ENCODE measurements around the gene EYS. TPM values are rescaled to one million over a fixed set of nuclear protein-coding genes. Genes with fewer than 3 reads are reported as not detected.

The EYS gene
- total RNA-seq, 1 experiment from 2014 or later: not detected

DNA sequence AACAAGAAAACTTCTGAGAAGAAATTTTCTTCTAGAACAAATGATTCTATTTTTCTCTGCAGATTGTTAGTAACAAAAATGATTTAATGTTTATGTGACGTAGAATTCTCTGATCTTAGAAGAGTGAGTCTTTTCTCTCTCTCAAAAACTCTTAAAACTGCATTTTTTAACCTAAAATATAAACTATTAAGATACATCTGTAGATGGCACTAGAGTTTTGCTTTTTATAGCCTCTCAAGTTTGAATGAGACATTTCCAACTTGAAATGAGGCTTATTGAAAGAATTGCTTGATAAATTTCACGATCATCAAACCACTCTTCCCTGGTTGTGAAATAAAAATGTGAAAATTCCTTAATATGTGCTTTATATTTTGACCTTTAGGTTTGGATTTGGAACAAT, 2017.6 kb downstream of the EYS start:
- DNase-seq: no peak
- no peak overlapping the region for H4K8ac ChIP-seq (replicated peaks; ENCODE audit: insufficient read length, low read depth, low read length)
- no peak overlapping the region for H2BK12ac ChIP-seq (ENCODE audit: insufficient read length, low read depth, low read length)
- H3K14ac ChIP-seq (ENCODE audit: insufficient read depth, low read length): no peak overlapping the region
- no peaks in the 10 kb centered on the region for H3K9me3 ChIP-seq (ENCODE audit: control insufficient read depth, low read depth, low read length)
- H3K56ac ChIP-seq (ENCODE audit: insufficient read length, low read depth, low read length): no peak overlapping the region
- H3K9ac ChIP-seq (ENCODE audit: extremely low read depth, insufficient read length, low read length): no peak overlapping the region
- no peak overlapping the region for H3K27ac Mint-ChIP-seq
- H3K18ac ChIP-seq (ENCODE audit: insufficient read length, low read depth, low read length): no peak overlapping the region
- no peak overlapping the region for H2BK20ac ChIP-seq (ENCODE audit: low read depth, low read length, poor library complexity, severe bottlenecking)
- no peak overlapping the region for H2AK5ac ChIP-seq (ENCODE audit: insufficient read length, low read length)
- H3K79me2 ChIP-seq (ENCODE audit: insufficient read depth, low read length): no peaks in the 10 kb centered on the region; the same call in 1 of the 2 replicates
- H3K79me1 ChIP-seq (ENCODE audit: insufficient read depth, low read depth, low read length, poor library complexity, severe bottlenecking): no peaks in the 10 kb centered on the region
- no peaks in the 10 kb centered on the region for H3K27me3 ChIP-seq (ENCODE audit: insufficient read depth, low read length)
- no peak overlapping the region for H2BK5ac ChIP-seq (ENCODE audit: insufficient read length, low read length)
- H2BK120ac ChIP-seq (ENCODE audit: low read depth, low read length, poor library complexity, severe bottlenecking): no peak overlapping the region
- H3K4ac ChIP-seq (ENCODE audit: low read depth, low read length): no peak overlapping the region
- no peak overlapping the region for H3T11ph ChIP-seq (ENCODE audit: low read length)
- no peak overlapping the region for H3K4me3 Mint-ChIP-seq
- no peaks in the 10 kb centered on the region for H4K20me1 ChIP-seq (ENCODE audit: control insufficient read depth, insufficient read depth, insufficient read length)
- H3K36me3 Mint-ChIP-seq (ENCODE audit: insufficient read depth in 1 of 3, low read depth in 3 of 3): peaks cover 24 to 44% (median 40%) of the 10 kb centered on the region in 3 experiments
- no peak overlapping the region for H2BK15ac ChIP-seq (ENCODE audit: low read depth, low read length)
- WGBS (ENCODE audit: extremely low coverage, insufficient read length, low lambda C conversion rate): no CpG with 5 or more reads among the region's 2 CpGs
- H3K27me3 Mint-ChIP-seq (ENCODE audit: low read depth): no peaks in the 10 kb centered on the region
- no peaks in the 10 kb centered on the region for H3K4me1 ChIP-seq (ENCODE audit: insufficient read depth, low read length)
- H3K4me2 ChIP-seq (ENCODE audit: insufficient read depth, insufficient read length, low read length): no peak overlapping the region
- H3K27ac ChIP-seq (ENCODE audit: insufficient read length, low read depth, low read length): no peak overlapping the region
- H4K5ac ChIP-seq (ENCODE audit: insufficient read length, low read depth, low read length): no peak overlapping the region
- no peak overlapping the region for H3K23ac ChIP-seq (ENCODE audit: insufficient read length, low read depth, low read length)
- H2AFZ ChIP-seq (ENCODE audit: low read length): no peak overlapping the region
- H4K91ac ChIP-seq (ENCODE audit: insufficient read length, low read depth, low read length): no peak overlapping the region
- TF ChIP-seq CTCF (conservative IDR thresholded peaks at IDR 0.05): no peak
- H3K9me3 Mint-ChIP-seq: peaks cover 2 to 6% of the 10 kb centered on the region in 2 experiments; a peak in 2 of 5 replicates
- no peaks in the 10 kb centered on the region for H3K23me2 ChIP-seq (ENCODE audit: insufficient read length, low read depth, low read length, poor library complexity, severe bottlenecking)
- H3K4me1 Mint-ChIP-seq: no peaks in the 10 kb centered on the region
